Measurements from ENCODE around the gene ATF1.
"Not testable (repeated sequence)": the region's sequence is repeated elsewhere in the genome, so short reads cannot be mapped to it uniquely, and the experiment has no call there.

Gene ATF1

GRCh38 chr12:50862316-50862715 lies 98.4 kb downstream of the ATF1 start:
- Histone ChIP-seq H3K27ac (ENCODE audit: low read length) (no peak overlapping the region), H3K9ac (ENCODE audit: low read length in 2 of 2) (no peak overlapping the region), H3K4me1 (ENCODE audit: control insufficient read depth, insufficient read depth, low read length) (no peaks in the 10 kb centered on the region), H3K27me3 (ENCODE audit: control insufficient read depth in 1 of 2, insufficient read depth in 2 of 2, low read length in 2 of 2) (no peaks in the 10 kb centered on the region), H3K36me3 (ENCODE audit: control insufficient read depth in 2 of 2, insufficient read depth in 2 of 2, low read length in 2 of 2) (no peaks in the 10 kb centered on the region), H3K9me3 (ENCODE audit: control insufficient read depth in 2 of 2, low read length in 2 of 2) (peaks cover 4 to 6% of the 10 kb centered on the region in 2 donors), H3K4me3 (ENCODE audit: low read length in 2 of 2) (no peak overlapping the region)

GRCh38 chr12:50865266-50865665 lies 101.4 kb downstream of the ATF1 start:
- Histone ChIP-seq H3K4me1 (ENCODE audit: control insufficient read depth, insufficient read depth, low read length) (no peaks in the 10 kb centered on the region), H3K9me3 (ENCODE audit: control insufficient read depth in 2 of 2, low read length in 2 of 2) (peaks cover 4 to 6% of the 10 kb centered on the region in 2 donors), H3K4me3 (ENCODE audit: low read length in 2 of 2) (no peak overlapping the region), H3K27me3 (ENCODE audit: control insufficient read depth in 1 of 2, insufficient read depth in 2 of 2, low read length in 2 of 2) (no peaks in the 10 kb centered on the region), H3K36me3 (ENCODE audit: control insufficient read depth in 2 of 2, insufficient read depth in 2 of 2, low read length in 2 of 2) (no peaks in the 10 kb centered on the region), H3K9ac (ENCODE audit: low read length in 2 of 2) (no peak overlapping the region), H3K27ac (ENCODE audit: low read length) (no peak overlapping the region)

- H3K4me1 ChIP-seq (ENCODE audit: control insufficient read depth, insufficient read depth, low read length); H3K27ac ChIP-seq (ENCODE audit: low read length); H3K9ac ChIP-seq (ENCODE audit: low read length in 2 of 2); H3K27me3 ChIP-seq (ENCODE audit: control insufficient read depth in 1 of 2, insufficient read depth in 2 of 2, low read length in 2 of 2); H3K36me3 ChIP-seq (ENCODE audit: control insufficient read depth in 2 of 2, insufficient read depth in 2 of 2, low read length in 2 of 2); H3K9me3 ChIP-seq (ENCODE audit: control insufficient read depth in 2 of 2, low read length in 2 of 2); H3K4me3 ChIP-seq (ENCODE audit: low read length in 2 of 2): not testable (repeated sequence)
Measured at GRCh38 chr12:50868881-50869280, 105.0 kb downstream of the ATF1 start.

All from stomach smooth muscle (tissue), 2 donors.